C4-2B (cell line): ENCODE measurements around the gene LRP11.

Source experiments
- H3K27ac ChIP-seq: fragments of 450-650 bp; 2 replicates; pipeline ENCODE4 v1.5.1; 2017
- CTCF ChIP-seq: fragments of 450-650 bp; conservative IDR thresholded peaks from 2 replicates; pipeline ENCODE4 v1.5.1; 2017; ENCODE audit warnings: mild to moderate bottlenecking
- ZFX ChIP-seq: fragments of 450-650 bp; IDR thresholded peaks from 2 replicates; pipeline ENCODE4 v1.6.1; 2017

The LRP11 gene

GRCh38 chr6:149876241-149876933 is 12.2 kb upstream of the LRP11 start:
- TF ChIP-seq CTCF (no peak), ZFX (no peak)
- H3K27ac ChIP-seq: no peak overlapping the region

GRCh38 chr6:149872233-149872632 is 8.1 kb upstream of the LRP11 start:
- TF ChIP-seq CTCF: no peak
- no peak for TF ChIP-seq ZFX
- no peak overlapping the region for H3K27ac ChIP-seq

DNA sequence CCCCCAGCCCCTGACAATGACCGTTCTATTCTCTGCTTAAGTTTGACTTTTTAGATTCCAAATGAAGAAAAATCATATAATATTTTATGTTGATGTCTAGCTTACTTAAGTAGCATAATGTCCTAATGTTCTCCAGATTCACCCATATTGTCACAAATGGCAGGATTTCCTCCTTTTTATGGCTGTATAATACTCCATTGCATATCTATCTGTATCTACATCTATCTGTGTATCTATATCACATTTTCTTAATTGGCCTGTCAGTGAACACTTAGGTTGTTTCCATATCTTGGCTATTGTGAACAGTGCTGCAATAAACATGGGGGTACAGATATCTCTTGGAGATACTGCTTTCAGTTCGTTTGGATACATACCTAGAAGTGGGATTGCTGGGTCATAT is 7.0 kb upstream of the LRP11 start:
- no peak overlapping the region for H3K27ac ChIP-seq
- TF ChIP-seq CTCF (no peak), ZFX (no peak)

GRCh38 chr6:149869275-149869892 is 5.2 kb upstream of the LRP11 start:
- no peak overlapping the region for H3K27ac ChIP-seq
- TF ChIP-seq ZFX (no peak), CTCF (no peak)

GRCh38 chr6:149867876-149868640 is 3.9 kb upstream of the LRP11 start:
- no peak overlapping the region for H3K27ac ChIP-seq
- TF ChIP-seq ZFX: no peak
- TF ChIP-seq CTCF: no peak

DNA sequence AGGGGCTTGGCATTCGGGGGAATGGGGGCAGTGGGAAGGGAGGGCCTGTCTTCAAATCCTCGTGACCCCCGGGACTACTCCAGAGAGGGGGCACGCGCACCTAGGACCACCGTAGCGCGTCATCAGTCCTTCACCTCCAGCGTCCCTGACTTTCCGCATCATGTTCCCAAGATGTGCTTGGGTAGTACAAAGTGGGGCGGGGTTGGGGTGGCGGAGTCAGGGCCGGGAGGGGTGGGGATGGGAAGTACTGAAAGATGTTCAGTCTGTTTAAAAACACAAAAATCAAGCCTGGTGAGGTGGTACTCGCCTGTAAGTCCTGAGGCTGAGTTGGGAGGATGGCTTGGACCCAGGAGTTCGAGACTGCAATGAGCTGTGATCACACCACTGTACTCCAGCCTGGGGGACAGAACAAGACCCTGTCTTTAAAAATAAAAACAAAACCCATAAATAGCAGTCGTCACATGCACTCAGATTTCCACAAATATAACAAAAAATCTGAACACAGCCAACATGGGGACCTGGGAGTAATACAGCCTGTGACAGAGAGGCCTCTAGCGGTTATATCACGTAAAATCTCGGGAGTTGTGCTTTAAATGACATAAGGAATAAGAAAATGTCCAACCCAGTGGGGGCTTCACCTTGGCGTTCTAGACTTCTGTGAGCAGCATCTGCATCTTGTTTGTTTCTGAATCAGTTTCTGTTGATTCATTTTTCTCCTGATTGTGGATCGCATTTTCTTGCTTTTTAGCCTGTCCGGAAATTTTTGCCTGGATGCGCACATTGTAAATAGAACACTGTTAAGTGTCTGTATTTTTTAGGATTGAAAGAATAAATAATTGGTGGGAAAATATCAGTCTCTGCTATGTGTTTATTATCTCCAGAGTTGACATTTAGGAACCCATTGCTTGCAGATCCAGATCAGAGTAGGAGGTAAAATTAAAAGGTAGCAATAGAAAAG is 698 bp upstream of the LRP11 start:
- TF ChIP-seq ZFX: no peak
- peak; percentile 85 for TF ChIP-seq CTCF
- H3K27ac ChIP-seq: peak overlapping the region; percentile 90
